ENCODE results near the gene GPAT2.
"Not testable (repeated sequence)": the region's sequence is repeated elsewhere in the genome, so short reads cannot be mapped to it uniquely, and the experiment has no call there.

Gene GPAT2

GRCh38 chr2:96022701-96023447 is 11.8 kb downstream of the GPAT2 start:
- peak; percentile 76 for DNase-seq (ENCODE audit: low spot score)

GRCh38 chr2:96022126-96022525 is 12.6 kb downstream of the GPAT2 start:
- not testable (repeated sequence) for DNase-seq (ENCODE audit: low spot score)

- not testable (repeated sequence) for DNase-seq (ENCODE audit: low spot score)
Measured at GRCh38 chr2:96021142-96021541, 13.6 kb downstream of the GPAT2 start.

GRCh38 chr2:96019909-96020590 is 14.7 kb downstream of the GPAT2 start:
- not testable (repeated sequence) for DNase-seq (ENCODE audit: low spot score)

GRCh38 chr2:96016321-96016720 is 18.4 kb downstream of the GPAT2 start:
- DNase-seq (ENCODE audit: low spot score), result not testable (repeated sequence)

- not testable (repeated sequence) for DNase-seq (ENCODE audit: low spot score)
Measured at GRCh38 chr2:96012792-96013264, 21.9 kb downstream of the GPAT2 start.

- not testable (repeated sequence) for DNase-seq (ENCODE audit: low spot score)
Measured at GRCh38 chr2:96012086-96012791, 22.5 kb downstream of the GPAT2 start.

- DNase-seq (ENCODE audit: low spot score), result not testable (repeated sequence)
Measured at GRCh38 chr2:96011129-96011455, 23.6 kb downstream of the GPAT2 start.

GRCh38 chr2:96010320-96011128 is 24.2 kb downstream of the GPAT2 start:
- DNase-seq (ENCODE audit: low spot score), result peak; percentile 52

GRCh38 chr2:96009833-96010232 is 24.9 kb downstream of the GPAT2 start:
- DNase-seq (ENCODE audit: low spot score), result not testable (repeated sequence)

GRCh38 chr2:96008051-96008450 is 26.7 kb downstream of the GPAT2 start:
- not testable (repeated sequence) for DNase-seq (ENCODE audit: low spot score)

GRCh38 chr2:96006248-96006647 is 28.5 kb downstream of the GPAT2 start:
- DNase-seq (ENCODE audit: low spot score), result not testable (repeated sequence)

GRCh38 chr2:95992520-95993272 is 42.0 kb downstream of the GPAT2 start:
- DNase-seq (ENCODE audit: low spot score), result not testable (repeated sequence)

- not testable (repeated sequence) for DNase-seq (ENCODE audit: low spot score)
Measured at GRCh38 chr2:95992102-95992501, 42.6 kb downstream of the GPAT2 start.

GRCh38 chr2:95991351-95992094 is 43.2 kb downstream of the GPAT2 start, which contains the start of gene ANKRD36C:
Gene ANKRD36C (minus strand): TSS chr2:95991824. CDS start chr2:95991708, 116 bp downstream.
- not testable (repeated sequence) for DNase-seq (ENCODE audit: low spot score)

- DNase-seq (ENCODE audit: low spot score), result not testable (repeated sequence)
Measured at GRCh38 chr2:95990884-95991283, 43.8 kb downstream of the GPAT2 start.

Measured in HuH-7.5 (cell line).